Endodermal cell (in vitro differentiated cells): ENCODE data around the gene CCDC182. TPM values are rescaled to one million over a fixed set of nuclear protein-coding genes. Genes with fewer than 3 reads are reported as not detected.
A peak's percentile ranks its signal among the peaks of the same experiment; 100 is the strongest.

Source experiments
- DNase-seq: peaks from one replicate; pipeline ENCODE4 v3.0.0-alpha.2; 2017
- H3K27ac ChIP-seq: 2 replicates; pipeline ENCODE4 v1.5.1; 2013; ENCODE audit warnings: mild to moderate bottlenecking, low read depth, low read length, moderate library complexity
- H3K27me3 ChIP-seq: 2 replicates; pipeline ENCODE4 v1.6.1; 2013; ENCODE audit warnings: mild to moderate bottlenecking, low read length, moderate library complexity; ENCODE audit not compliant: insufficient read depth, control insufficient read depth, poor library complexity, severe bottlenecking
- H3K36me3 ChIP-seq: 2 replicates; pipeline ENCODE4 v1.7.0; 2013; ENCODE audit warnings: mild to moderate bottlenecking, low read length, moderate library complexity; ENCODE audit not compliant: control insufficient read depth, insufficient read depth
- H3K4me1 ChIP-seq: one replicate; pipeline ENCODE4 v1.7.0; 2013; ENCODE audit warnings: low read length; ENCODE audit not compliant: control insufficient read depth, insufficient read depth
- H3K4me3 ChIP-seq: 2 replicates; pipeline ENCODE4 v1.5.1; 2013; ENCODE audit warnings: mild to moderate bottlenecking, low read length, moderate library complexity
- H3K9ac ChIP-seq: 2 replicates; pipeline ENCODE4 v1.6.1; 2013; ENCODE audit warnings: mild to moderate bottlenecking, low read length, moderate library complexity; ENCODE audit not compliant: poor library complexity, severe bottlenecking; ENCODE audit errors: extremely low read depth
- H3K9me3 ChIP-seq: 2 replicates; pipeline ENCODE4 v1.6.1; 2013; ENCODE audit warnings: mild to moderate bottlenecking, low read length, moderate library complexity; ENCODE audit not compliant: control insufficient read depth
- H3K27ac Mint-ChIP-seq: 2 replicates; pipeline ENCODE4 v1.8.0; 2020; ENCODE audit warnings: mixed read lengths
- H3K27me3 Mint-ChIP-seq: 2 replicates; pipeline ENCODE4 v1.8.0; 2021; ENCODE audit warnings: mild to moderate bottlenecking, mixed read lengths; ENCODE audit not compliant: insufficient read depth
- H3K36me3 Mint-ChIP-seq: 2 replicates; pipeline ENCODE4 v1.8.0; 2020; ENCODE audit warnings: low read depth, mixed read lengths
- H3K4me1 Mint-ChIP-seq: 2 replicates; pipeline ENCODE4 v1.8.0; 2020; ENCODE audit warnings: mixed read lengths
- H3K4me3 Mint-ChIP-seq: 2 replicates; pipeline ENCODE4 v1.8.0; 2020; ENCODE audit warnings: mild to moderate bottlenecking, moderate library complexity, mixed read lengths
- H3K9me3 Mint-ChIP-seq: 2 replicates; pipeline ENCODE4 v1.8.0; 2020; ENCODE audit warnings: mild to moderate bottlenecking, mixed read lengths
- WGBS, 2 experiments: methylation state at CpG; one replicate each; pipeline versions ENCODE4 v1.1.5 to v1.1.7; 2013; ENCODE audit warnings: missing lambda C conversion rate in 2 of 2, mixed read lengths in 1 of 2; ENCODE audit not compliant: insufficient coverage in 1 of 2, insufficient read length in 1 of 2; 5-methylcytosine and 5-hydroxymethylcytosine counted together
- total RNA-seq, 2 donors: library from RNA; stranded (reverse); fragmentation: NEBNext Ultra II Directional in 1 of 2; extraction: Animal tissue kit (Norgen Biotek cat#: 25700) in 1 of 2; gene quantifications; 2 replicates in 1 of 2; 3 replicates in 1 of 2; pipeline ENCODE4 v1.2.1, GENCODE V29; 2021
- TF ChIP-seq, protein P1 (sequence below): fragments of 200-600 bp; sonication (generic); conservative IDR thresholded peaks from 2 replicates; pipeline ENCODE4 v1.5.0; 2021; ENCODE audit warnings: antibody characterized with exemption, mild to moderate bottlenecking

The CCDC182 gene
- total RNA-seq, 2 donors from 2014 or later: 0.33 TPM; not detected in 1

DNA sequence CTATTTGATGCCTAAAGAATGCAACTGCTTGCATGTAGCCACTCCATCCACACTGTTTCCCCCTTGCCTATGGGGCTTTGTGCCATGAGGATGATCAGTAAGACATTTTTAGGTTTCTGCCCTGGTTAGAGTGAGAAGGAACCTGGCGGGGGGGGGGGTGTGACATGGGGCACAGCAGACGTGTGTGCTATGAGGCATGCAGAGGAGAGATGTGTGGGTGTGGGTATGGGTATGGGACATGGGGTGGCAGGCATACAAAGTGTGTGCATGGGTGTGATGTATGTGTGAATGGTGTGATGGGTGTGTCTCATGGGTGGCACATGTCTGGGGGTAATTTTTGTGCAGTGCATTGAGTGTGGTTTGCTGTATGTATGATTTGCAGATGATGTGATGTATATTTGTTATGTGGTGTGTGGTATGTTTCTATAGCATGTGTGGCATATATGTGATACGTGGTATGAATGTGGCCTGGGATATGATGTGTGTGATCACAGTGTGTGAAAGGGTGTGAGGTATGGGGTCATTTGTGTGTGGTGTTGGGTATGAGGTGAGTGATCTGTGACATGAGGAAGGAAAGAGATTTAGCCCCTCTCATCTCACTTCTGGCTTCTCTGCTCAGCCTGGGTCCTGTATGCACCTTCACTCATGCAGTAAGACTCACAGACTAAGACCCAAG, 14.9 kb downstream of the CCDC182 start:
- no peaks in the 10 kb centered on the region for H3K4me1 Mint-ChIP-seq
- no peaks in the 10 kb centered on the region for H3K27me3 ChIP-seq

DNA sequence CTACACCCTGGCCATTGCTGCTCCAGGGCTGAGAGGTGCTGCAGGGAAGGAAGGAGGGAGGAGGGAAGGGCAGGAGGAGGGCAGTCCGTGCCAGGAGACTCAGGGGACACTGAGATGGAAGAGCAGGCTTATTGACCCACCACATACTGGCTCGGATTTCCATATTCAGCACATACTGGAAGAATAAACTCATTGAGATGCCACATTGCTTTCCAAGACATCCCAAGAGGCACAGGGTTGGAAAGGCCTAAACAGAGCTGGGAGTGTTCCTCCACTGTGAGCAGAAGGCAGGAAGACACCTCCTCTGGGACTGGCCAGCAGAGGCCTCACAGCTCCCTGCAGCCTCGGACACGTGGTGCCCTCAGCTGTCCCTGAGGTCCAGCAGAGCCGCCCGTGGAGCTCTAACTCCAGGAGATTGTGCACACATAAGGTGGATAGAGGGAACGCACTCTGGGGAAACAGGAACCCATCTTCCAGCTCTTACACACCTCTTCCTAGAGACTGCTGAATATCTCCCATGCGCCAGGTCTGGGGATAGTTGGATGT, 17.4 kb downstream of the CCDC182 start:
- TF ChIP-seq, protein P1, sequence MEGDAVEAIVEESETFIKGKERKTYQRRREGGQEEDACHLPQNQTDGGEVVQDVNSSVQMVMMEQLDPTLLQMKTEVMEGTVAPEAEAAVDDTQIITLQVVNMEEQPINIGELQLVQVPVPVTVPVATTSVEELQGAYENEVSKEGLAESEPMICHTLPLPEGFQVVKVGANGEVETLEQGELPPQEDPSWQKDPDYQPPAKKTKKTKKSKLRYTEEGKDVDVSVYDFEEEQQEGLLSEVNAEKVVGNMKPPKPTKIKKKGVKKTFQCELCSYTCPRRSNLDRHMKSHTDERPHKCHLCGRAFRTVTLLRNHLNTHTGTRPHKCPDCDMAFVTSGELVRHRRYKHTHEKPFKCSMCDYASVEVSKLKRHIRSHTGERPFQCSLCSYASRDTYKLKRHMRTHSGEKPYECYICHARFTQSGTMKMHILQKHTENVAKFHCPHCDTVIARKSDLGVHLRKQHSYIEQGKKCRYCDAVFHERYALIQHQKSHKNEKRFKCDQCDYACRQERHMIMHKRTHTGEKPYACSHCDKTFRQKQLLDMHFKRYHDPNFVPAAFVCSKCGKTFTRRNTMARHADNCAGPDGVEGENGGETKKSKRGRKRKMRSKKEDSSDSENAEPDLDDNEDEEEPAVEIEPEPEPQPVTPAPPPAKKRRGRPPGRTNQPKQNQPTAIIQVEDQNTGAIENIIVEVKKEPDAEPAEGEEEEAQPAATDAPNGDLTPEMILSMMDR: no peak
- DNase-seq: no peak
- Histone ChIP-seq H3K9me3 (no peaks in the 10 kb centered on the region), H3K4me3 (no peak overlapping the region), H3K27ac (peak overlapping the region; percentile 18), H3K36me3 (no peaks in the 10 kb centered on the region), H3K27me3 (no peaks in the 10 kb centered on the region), H3K9ac (no peak overlapping the region), H3K4me1 (no peaks in the 10 kb centered on the region)
- H3K4me1 Mint-ChIP-seq: no peaks in the 10 kb centered on the region
- 83 to 97% methylated on average over 5 to 8 of the region's 8 CpGs for WGBS, 2 experiments
- no peak overlapping the region for H3K4me3 Mint-ChIP-seq
- H3K9me3 Mint-ChIP-seq: no peaks in the 10 kb centered on the region
- no peaks in the 10 kb centered on the region for H3K36me3 Mint-ChIP-seq
- H3K27me3 Mint-ChIP-seq: peaks cover 18% of the 10 kb centered on the region
- no peak overlapping the region for H3K27ac Mint-ChIP-seq

More for the DNA sequence above, 14.9 kb downstream of the CCDC182 start:
- H3K4me3 Mint-ChIP-seq: no peak overlapping the region
- Histone ChIP-seq H3K4me3 (no peak overlapping the region), H3K9ac (no peak overlapping the region), H3K27ac (no peak overlapping the region), H3K36me3 (no peaks in the 10 kb centered on the region), H3K9me3 (no peaks in the 10 kb centered on the region), H3K4me1 (no peaks in the 10 kb centered on the region)
- H3K27me3 Mint-ChIP-seq: peaks cover 20% of the 10 kb centered on the region
- no peaks in the 10 kb centered on the region for H3K36me3 Mint-ChIP-seq
- H3K9me3 Mint-ChIP-seq: no peaks in the 10 kb centered on the region
- H3K27ac Mint-ChIP-seq: no peak overlapping the region
- DNase-seq: no peak
- WGBS, 2 experiments: 90 to 92% methylated on average over 2 to 3 of the region's 3 CpGs
- TF ChIP-seq, protein P1: no peak

DNA sequence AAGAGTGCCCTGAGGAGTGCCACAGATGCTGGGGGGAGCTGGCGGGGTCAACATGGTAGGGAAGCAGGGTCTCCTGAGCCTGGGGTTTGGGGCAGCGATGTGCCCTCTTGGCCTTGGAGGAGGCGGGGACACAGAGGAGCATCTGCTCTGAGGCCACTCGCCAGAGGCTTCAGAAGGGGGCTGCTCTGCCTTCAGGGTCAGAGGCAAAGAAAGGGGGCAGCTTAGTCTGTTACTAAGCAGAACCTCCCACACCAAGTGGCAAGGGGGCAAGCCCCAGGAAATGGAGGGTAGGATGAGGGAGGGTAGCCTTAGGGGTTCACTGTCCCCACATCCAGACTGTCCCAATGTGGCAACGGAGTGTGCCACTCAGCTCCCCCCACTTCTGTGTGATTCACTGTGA, 18.3 kb downstream of the CCDC182 start:
- WGBS, 2 experiments: 67 to 80% methylated on average over 1 to 5 of the region's 5 CpGs
- Mint-ChIP-seq H3K9me3 (no peaks in the 10 kb centered on the region), H3K27ac (no peak overlapping the region)

More for the DNA sequence above, 18.3 kb downstream of the CCDC182 start:
- Histone ChIP-seq H3K4me3 (no peak overlapping the region), H3K9ac (no peak overlapping the region), H3K9me3 (no peaks in the 10 kb centered on the region), H3K4me1 (no peaks in the 10 kb centered on the region), H3K27ac (peak overlapping the region; percentile 85), H3K27me3 (no peaks in the 10 kb centered on the region), H3K36me3 (no peaks in the 10 kb centered on the region)
- TF ChIP-seq, protein P1: no peak
- DNase-seq: no peak
- Mint-ChIP-seq H3K36me3 (no peaks in the 10 kb centered on the region), H3K27me3 (peaks cover 18% of the 10 kb centered on the region), H3K4me3 (no peak overlapping the region), H3K4me1 (no peaks in the 10 kb centered on the region)
